KMS-11 (cell line): Measurements from ENCODE around the gene ACSF3.

Experiments
- H2AFZ ChIP-seq: fragments of 200-600 bp; sonication (generic); 2 replicates; pipeline ENCODE4 v1.6.1; 2016; ENCODE audit warnings: antibody characterized with exemption, mixed run types, low read depth
- H3K27ac ChIP-seq: fragments of 200-600 bp; sonication (generic); 2 replicates; pipeline ENCODE4 v1.6.1; 2016; ENCODE audit warnings: mild to moderate bottlenecking, mixed run types
- H3K27me3 ChIP-seq: fragments of 200-600 bp; sonication (generic); 2 replicates; pipeline ENCODE4 v1.6.1; 2017; ENCODE audit warnings: mild to moderate bottlenecking, low read depth, mixed run types, moderate library complexity; ENCODE audit not compliant: insufficient read depth
- H3K36me3 ChIP-seq: fragments of 200-600 bp; sonication (generic); 2 replicates; pipeline ENCODE4 v1.6.1; 2017; ENCODE audit warnings: mild to moderate bottlenecking, mixed run types; ENCODE audit not compliant: insufficient read depth
- H3K4me1 ChIP-seq: fragments of 200-600 bp; sonication (generic); 2 replicates; pipeline ENCODE4 v1.6.1; 2016; ENCODE audit warnings: mild to moderate bottlenecking, low read depth, mixed run types; ENCODE audit not compliant: poor library complexity, severe bottlenecking
- H3K4me2 ChIP-seq: fragments of 200-600 bp; sonication (generic); 2 replicates; pipeline ENCODE4 v1.7.0; 2016; ENCODE audit warnings: mild to moderate bottlenecking, mixed run types
- H3K4me3 ChIP-seq: fragments of 200-600 bp; sonication (generic); IDR thresholded peaks from 2 replicates; pipeline ENCODE4 v1.6.1; 2017; ENCODE audit warnings: low read depth, low read length, mixed read lengths; ENCODE audit not compliant: insufficient read depth
- H3K79me2 ChIP-seq: fragments of 200-600 bp; sonication (generic); 2 replicates; pipeline ENCODE4 v1.6.1; 2016; ENCODE audit warnings: low read depth, mixed run types; ENCODE audit not compliant: insufficient read depth
- H3K9ac ChIP-seq: fragments of 200-600 bp; sonication (generic); 2 replicates; pipeline ENCODE4 v1.6.1; 2016; ENCODE audit warnings: mild to moderate bottlenecking, mixed run types
- H4K20me1 ChIP-seq: fragments of 200-600 bp; sonication (generic); 2 replicates; pipeline ENCODE4 v1.6.1; 2016; ENCODE audit warnings: mild to moderate bottlenecking, mixed run types; ENCODE audit not compliant: insufficient read depth
- TF ChIP-seq, protein P1 (sequence below): fragments of 200-600 bp; sonication (generic); conservative IDR thresholded peaks from 2 replicates; pipeline ENCODE4 v1.6.1; 2017; ENCODE audit warnings: low read depth, mild to moderate bottlenecking, antibody characterized with exemption, low read length, moderate library complexity, mixed read lengths

Gene ACSF3

DNA sequence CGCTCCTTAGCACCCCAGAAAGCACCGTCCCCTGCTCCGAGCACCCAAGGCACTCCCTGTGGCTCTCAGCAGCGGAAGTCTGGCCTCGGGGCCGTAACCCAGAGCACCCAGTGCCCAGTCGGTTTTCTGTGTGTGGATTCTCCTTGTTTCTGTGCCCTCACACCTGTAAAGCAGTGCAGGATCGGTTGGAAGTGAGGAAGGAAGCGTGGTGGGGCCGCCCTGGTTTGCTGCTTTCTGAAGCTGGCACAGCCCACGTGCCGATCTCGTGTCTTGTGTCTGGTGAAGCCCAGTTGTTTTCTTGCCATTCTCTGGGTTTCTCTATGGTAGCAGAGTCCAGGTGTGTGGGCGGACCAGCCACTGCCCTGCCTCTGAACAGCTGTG lies 3.7 kb downstream of the ACSF3 start:
- TF ChIP-seq, protein P1, sequence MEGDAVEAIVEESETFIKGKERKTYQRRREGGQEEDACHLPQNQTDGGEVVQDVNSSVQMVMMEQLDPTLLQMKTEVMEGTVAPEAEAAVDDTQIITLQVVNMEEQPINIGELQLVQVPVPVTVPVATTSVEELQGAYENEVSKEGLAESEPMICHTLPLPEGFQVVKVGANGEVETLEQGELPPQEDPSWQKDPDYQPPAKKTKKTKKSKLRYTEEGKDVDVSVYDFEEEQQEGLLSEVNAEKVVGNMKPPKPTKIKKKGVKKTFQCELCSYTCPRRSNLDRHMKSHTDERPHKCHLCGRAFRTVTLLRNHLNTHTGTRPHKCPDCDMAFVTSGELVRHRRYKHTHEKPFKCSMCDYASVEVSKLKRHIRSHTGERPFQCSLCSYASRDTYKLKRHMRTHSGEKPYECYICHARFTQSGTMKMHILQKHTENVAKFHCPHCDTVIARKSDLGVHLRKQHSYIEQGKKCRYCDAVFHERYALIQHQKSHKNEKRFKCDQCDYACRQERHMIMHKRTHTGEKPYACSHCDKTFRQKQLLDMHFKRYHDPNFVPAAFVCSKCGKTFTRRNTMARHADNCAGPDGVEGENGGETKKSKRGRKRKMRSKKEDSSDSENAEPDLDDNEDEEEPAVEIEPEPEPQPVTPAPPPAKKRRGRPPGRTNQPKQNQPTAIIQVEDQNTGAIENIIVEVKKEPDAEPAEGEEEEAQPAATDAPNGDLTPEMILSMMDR, result no peak
- Histone ChIP-seq H3K27ac (no peak overlapping the region), H4K20me1 (no peaks in the 10 kb centered on the region), H3K9ac (no peak overlapping the region), H3K4me2 (no peak overlapping the region), H3K79me2 (peaks cover 14% of the 10 kb centered on the region), H3K27me3 (peaks cover 8% of the 10 kb centered on the region), H2AFZ (no peak overlapping the region), H3K4me3 (no peak overlapping the region), H3K4me1 (peaks cover 11% of the 10 kb centered on the region), H3K36me3 (0 out of 2 replicates have a peak, but pooled peaks cover 2% of the 10 kb centered on the region)

DNA sequence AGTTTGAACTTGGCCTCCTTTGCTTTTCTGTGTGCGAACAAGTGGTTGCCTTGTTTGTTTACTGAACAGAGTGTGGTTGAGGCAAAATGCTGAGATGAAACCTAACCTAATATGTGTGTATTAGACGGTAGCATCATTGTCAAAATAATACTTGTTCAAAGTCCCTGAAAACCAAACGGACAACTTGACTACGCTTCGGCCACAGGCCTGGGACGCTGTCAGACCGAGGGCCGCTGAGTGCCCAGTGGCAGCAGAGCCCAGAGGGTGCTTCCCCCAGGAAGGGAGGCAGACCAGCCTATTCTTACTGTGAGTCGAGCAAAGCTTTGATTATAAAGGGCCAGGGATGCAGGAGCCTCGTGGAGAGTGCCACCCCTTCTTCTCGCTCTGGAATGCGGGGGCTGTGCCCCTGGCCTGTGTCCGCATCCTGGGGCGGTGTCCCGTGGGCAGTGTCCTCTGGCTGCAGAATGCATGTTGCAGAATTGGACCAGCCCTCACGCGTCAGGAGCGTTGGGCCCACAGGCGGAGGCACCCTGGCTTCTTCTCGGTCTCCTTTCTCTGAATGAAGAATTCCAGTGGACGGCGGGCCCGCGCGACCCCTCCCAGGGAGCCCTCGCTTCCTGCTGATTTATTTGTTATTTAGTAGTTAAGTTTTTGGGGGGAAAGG lies 5.2 kb downstream of the ACSF3 start:
- H3K36me3 ChIP-seq, result 0 out of 2 replicates have a peak, but pooled peaks cover 2% of the 10 kb centered on the region
- no peaks in the 10 kb centered on the region for H3K27me3 ChIP-seq
- no peaks in the 10 kb centered on the region for H4K20me1 ChIP-seq
- no peak overlapping the region for H3K9ac ChIP-seq
- no peak overlapping the region for H2AFZ ChIP-seq
- no peak overlapping the region for H3K27ac ChIP-seq
- no peak overlapping the region for H3K4me2 ChIP-seq
- peaks cover 6% of the 10 kb centered on the region for H3K4me1 ChIP-seq
- TF ChIP-seq, protein P1, result no peak
- peaks cover 14% of the 10 kb centered on the region for H3K79me2 ChIP-seq
- H3K4me3 ChIP-seq, result no peak overlapping the region

DNA sequence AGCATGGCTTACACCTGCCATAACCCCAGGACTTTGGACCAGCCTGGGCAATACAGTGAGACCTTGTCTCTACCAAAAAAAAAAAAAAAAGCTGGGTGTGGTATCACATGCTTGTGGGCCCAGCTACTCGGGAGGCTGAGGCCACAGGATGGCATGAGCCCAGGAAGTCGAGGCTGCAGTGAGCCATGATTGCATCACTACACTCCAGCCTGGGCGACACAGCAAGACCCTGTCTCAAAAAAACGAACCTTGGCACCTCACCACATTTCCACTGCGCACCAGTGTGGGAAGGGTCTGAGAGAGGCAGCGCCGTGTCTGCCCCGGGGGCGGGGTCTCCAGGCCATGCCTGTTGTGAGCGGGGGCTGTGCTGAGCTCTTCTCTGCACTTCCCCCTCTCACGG lies 6.3 kb downstream of the ACSF3 start:
- H3K4me1 ChIP-seq, result peaks cover under 1% of the 10 kb centered on the region
- H3K79me2 ChIP-seq, result peaks cover 6% of the 10 kb centered on the region
- H3K36me3 ChIP-seq, result 0 out of 2 replicates have a peak, but pooled peaks cover 2% of the 10 kb centered on the region
- no peak overlapping the region for H2AFZ ChIP-seq
- TF ChIP-seq, protein P1, result no peak
- H3K4me2 ChIP-seq, result no peak overlapping the region
- H3K4me3 ChIP-seq, result no peak overlapping the region
- no peaks in the 10 kb centered on the region for H4K20me1 ChIP-seq
- no peak overlapping the region for H3K9ac ChIP-seq
- no peak overlapping the region for H3K27ac ChIP-seq
- no peaks in the 10 kb centered on the region for H3K27me3 ChIP-seq

DNA sequence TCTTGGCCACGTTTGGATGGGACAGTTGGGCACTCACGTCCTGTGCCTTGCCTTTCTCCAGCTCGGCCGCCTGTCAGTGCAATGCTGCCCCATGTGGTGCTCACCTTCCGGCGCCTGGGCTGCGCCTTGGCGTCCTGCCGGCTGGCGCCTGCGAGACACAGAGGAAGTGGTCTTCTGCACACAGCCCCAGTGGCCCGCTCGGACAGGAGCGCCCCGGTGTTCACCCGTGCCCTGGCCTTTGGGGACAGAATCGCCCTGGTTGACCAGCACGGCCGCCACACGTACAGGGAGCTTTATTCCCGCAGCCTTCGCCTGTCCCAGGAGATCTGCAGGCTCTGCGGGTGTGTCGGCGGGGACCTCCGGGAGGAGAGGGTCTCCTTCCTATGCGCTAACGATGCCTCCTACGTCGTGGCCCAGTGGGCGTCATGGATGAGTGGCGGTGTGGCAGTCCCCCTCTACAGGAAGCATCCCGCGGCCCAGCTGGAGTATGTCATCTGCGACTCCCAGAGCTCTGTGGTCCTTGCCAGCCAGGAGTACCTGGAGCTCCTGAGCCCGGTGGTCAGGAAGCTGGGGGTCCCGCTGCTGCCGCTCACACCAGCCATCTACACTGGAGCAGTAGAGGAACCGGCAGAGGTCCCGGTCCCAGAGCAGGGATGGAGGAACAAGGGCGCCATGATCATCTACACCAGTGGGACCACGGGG lies 7.1 kb downstream of the ACSF3 start:
- H3K9ac ChIP-seq, result no peak overlapping the region

More for the DNA sequence above, 7.1 kb downstream of the ACSF3 start:
- no peak overlapping the region for H3K4me2 ChIP-seq
- no peak overlapping the region for H2AFZ ChIP-seq
- no peak overlapping the region for H3K4me3 ChIP-seq
- H3K36me3 ChIP-seq, result 0 out of 2 replicates have a peak, but pooled peaks cover 2% of the 10 kb centered on the region
- H3K4me1 ChIP-seq, result no peaks in the 10 kb centered on the region
- peaks cover 3% of the 10 kb centered on the region; the same call in 1 of the 2 replicates for H3K79me2 ChIP-seq
- no peak overlapping the region for H3K27ac ChIP-seq
- no peaks in the 10 kb centered on the region for H4K20me1 ChIP-seq
- TF ChIP-seq, protein P1, result no peak
- no peaks in the 10 kb centered on the region for H3K27me3 ChIP-seq
